Thymus (tissue), 11 donors: ENCODE data around the gene SCRT2. TPM values are rescaled to one million over a fixed set of nuclear protein-coding genes. Genes with fewer than 3 reads are reported as not detected.
"Not testable (repeated sequence)": the region's sequence is repeated elsewhere in the genome, so short reads cannot be mapped to it uniquely, and the experiment has no call there.

Experiments
- DNase-seq, 9 donors: peaks; one replicate each; pipeline ENCODE4 v3.0.0-alpha.2; 2013; ENCODE audit warnings: low spot score in 9 of 9, low read depth in 6 of 9, missing footprints in 1 of 9
- H3K27ac ChIP-seq, 2 donors: one replicate each; pipeline ENCODE4 v1.5.1; 2013; ENCODE audit warnings: control low read depth in 1 of 2, low read depth in 1 of 2, low read length in 1 of 2, mild to moderate bottlenecking in 1 of 2, moderate library complexity in 1 of 2
- H3K27me3 ChIP-seq, 2 donors: one replicate each; pipeline ENCODE4 v1.5.1; 2013; ENCODE audit warnings: low read length in 1 of 2; ENCODE audit not compliant: control insufficient read depth in 2 of 2, insufficient read depth in 1 of 2
- H3K36me3 ChIP-seq, 2 donors: one replicate each; pipeline ENCODE4 v1.5.1; 2013; ENCODE audit warnings: low read length in 1 of 2, mild to moderate bottlenecking in 1 of 2, moderate library complexity in 1 of 2; ENCODE audit not compliant: control insufficient read depth in 2 of 2, insufficient read depth in 2 of 2
- H3K4me1 ChIP-seq, 2 donors: one replicate each; pipeline ENCODE4 v1.5.1; 2013; ENCODE audit warnings: low read length in 2 of 2; ENCODE audit not compliant: control insufficient read depth in 2 of 2, insufficient read depth in 2 of 2
- H3K4me3 ChIP-seq, 2 donors: one replicate each; pipeline ENCODE4 v1.5.1; 2013; ENCODE audit warnings: low read length in 2 of 2, control low read depth in 1 of 2, mild to moderate bottlenecking in 1 of 2
- H3K9me3 ChIP-seq, 2 donors: one replicate each; pipeline ENCODE4 v1.5.1; 2013; ENCODE audit warnings: low read length in 1 of 2, mild to moderate bottlenecking in 1 of 2; ENCODE audit not compliant: control insufficient read depth in 2 of 2, insufficient read depth in 1 of 2
- WGBS: extraction: QIAGEN DNeasy Blood & Tissue Kit; methylation state at CpG from one replicate; pipeline ENCODE4 v1.1.7; 2013; 5-methylcytosine and 5-hydroxymethylcytosine counted together
- polyA plus RNA-seq: library from polyadenylated mRNA; stranded (reverse); fragments of 200-250 nt; gene quantifications from one replicate; pipeline ENCODE4 v1.2.3, GENCODE V29; 2013
- total RNA-seq: library from RNA; stranded (reverse); fragments of 120-200 nt; gene quantifications from one replicate; pipeline ENCODE4 v1.2.4, GENCODE V29; 2013
- donor health status: healthy.

The SCRT2 gene
- total and polyA plus RNA-seq, 2 donors = under 0.01 TPM; not detected in 1

- Histone ChIP-seq H3K9me3 (no peaks in the 10 kb centered on the region), H3K4me3 (no peak overlapping the region), H3K27ac (no peak overlapping the region), H3K4me1 (peaks cover 0 to 5% of the 10 kb centered on the region in 2 donors), H3K27me3 (peaks cover 8 to 31% of the 10 kb centered on the region in 2 donors), H3K36me3 (no peaks in the 10 kb centered on the region)
- 21% methylated on average over 20 of the region's 20 CpGs for WGBS
- peak; percentile 25 to 75 (median 48) for DNase-seq
Observed at GRCh38 chr20:645318-646106, 30.1 kb downstream of the SCRT2 start.

DNA sequence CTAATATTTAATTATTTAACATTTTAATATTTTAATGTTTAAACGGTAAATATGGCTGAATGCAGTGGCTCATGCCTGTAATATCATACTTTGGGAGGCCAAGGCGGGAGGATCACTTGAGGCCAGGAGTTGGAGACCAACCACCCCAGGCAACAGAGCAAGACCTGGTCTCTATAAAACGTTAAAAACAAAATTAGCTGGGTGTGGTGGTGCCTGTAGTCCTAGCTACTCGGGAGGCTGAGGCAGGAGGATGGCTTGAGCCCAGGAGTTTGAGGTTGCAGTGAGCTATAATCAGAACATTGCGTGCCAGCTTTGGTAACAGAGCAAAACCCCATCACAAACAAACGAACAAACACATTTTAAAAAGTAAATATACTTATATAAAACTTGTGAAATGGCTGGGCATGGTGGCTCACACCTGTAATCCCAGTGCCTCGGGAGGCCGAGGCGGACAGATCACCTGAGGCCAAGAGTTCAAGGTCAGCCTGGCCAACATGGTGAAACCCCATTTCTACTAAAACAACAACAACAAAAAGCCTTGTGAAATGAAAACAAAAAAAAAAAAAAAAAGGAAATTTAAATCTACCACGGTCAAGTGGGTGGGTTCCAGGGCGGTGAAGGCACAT lies 30.8 kb downstream of the SCRT2 start:
- Histone ChIP-seq H3K4me1 (peaks cover 0 to 5% of the 10 kb centered on the region in 2 donors), H3K27me3 (peaks cover 8 to 31% of the 10 kb centered on the region in 2 donors), H3K4me3 (no peak overlapping the region), H3K9me3 (no peaks in the 10 kb centered on the region), H3K27ac (no peak overlapping the region), H3K36me3 (no peaks in the 10 kb centered on the region)
- no peak for DNase-seq
- 95% methylated on average over 11 of the region's 11 CpGs for WGBS

DNA sequence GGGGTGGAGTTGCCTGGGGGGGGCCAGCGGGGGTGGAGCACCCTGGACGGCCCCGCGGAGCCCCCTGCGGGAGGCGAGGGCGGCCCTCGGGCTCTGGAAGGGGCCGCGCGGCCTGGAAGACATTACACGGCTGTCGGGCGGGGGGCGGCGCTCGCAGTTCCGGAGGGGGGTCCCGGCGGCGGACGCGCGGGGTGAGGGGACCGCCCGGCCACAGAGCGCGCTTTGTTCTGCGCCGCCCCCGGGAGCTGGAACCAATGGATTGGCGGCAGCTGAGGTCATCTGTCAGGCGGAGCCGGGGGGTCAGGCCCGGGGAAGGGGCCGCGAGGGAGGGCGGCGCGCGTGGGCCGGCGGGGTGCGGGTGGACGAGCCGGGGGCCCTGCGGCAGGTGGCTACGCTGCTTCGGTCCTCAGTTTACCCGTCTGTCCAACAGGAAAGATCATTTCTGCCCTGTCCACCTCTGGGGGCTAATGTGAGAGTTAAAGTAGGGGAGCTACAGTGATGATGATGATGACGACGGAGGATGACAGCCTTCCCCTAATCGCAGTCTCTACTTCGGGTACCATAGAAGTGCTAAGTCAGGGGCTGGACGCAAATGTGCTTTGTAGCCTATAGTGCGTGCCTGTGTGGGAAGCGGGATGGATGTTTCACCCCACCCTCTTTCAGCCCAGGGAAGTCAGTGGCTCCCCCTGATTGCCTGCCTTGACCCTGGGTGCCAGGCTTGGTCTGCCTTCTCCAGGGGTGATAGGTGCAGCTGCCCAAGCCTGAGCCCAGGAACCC lies 33.0 kb downstream of the SCRT2 start:
- whole genome bisulfite sequencing = 9% methylated on average over 56 of the region's 57 CpGs
- Histone ChIP-seq H3K36me3 (no peaks in the 10 kb centered on the region), H3K4me1 (peaks cover 0 to 5% of the 10 kb centered on the region in 2 donors), H3K9me3 (no peaks in the 10 kb centered on the region), H3K27ac (no peak overlapping the region), H3K27me3 (peaks cover 8 to 31% of the 10 kb centered on the region in 2 donors), H3K4me3 (no peak overlapping the region)
- no peak for DNase-seq

DNA sequence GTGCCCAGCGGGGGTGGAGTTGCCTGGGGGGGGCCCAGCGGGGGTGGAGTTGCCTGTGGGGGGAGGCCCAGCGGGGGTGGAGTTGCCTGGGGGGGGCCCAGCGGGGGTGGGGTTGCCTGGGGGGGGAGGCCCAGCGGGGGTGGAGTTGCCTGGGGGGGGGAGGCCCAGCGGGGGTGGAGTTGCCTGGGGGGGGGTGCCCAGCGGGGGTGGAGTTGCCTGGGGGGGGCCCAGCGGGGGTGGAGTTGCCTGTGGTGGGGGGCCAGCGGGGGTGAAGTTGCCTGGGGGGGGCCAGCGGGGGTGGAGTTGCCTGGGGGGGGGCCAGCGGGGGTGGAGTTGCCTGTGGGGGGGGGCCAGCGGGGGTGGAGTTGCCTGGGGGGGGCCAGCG lies 33.6 kb downstream of the SCRT2 start:
- not testable (repeated sequence) for H3K27ac ChIP-seq, DNase-seq, H3K9me3 ChIP-seq, H3K4me3 ChIP-seq, H3K36me3 ChIP-seq, H3K4me1 ChIP-seq
- peaks cover 8 to 31% of the 10 kb centered on the region in 2 donors for H3K27me3 ChIP-seq
- 45% methylated on average over 5 of the region's 13 CpGs for WGBS

DNA sequence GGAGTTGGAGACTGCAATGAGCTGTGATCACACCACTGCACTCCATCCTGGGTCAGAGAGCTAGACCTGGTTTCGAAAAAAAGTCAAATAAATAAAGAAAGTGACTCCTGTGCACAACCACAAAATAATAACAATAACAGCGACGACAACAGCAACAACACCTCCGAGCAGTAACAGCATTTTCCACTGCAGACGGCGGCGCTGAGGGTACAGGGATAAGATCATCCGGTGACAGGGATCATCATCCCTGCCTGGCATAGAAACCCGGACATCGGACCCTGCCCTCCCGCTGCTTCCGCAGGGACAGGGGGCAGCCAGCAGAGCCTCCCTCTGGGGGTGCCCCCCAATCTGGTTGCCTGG lies 34.1 kb downstream of the SCRT2 start:
- no peaks in the 10 kb centered on the region for H3K9me3 ChIP-seq
- H3K4me3 ChIP-seq = no peak overlapping the region
- H3K36me3 ChIP-seq = no peaks in the 10 kb centered on the region
- no peak for DNase-seq
- no peak overlapping the region for H3K27ac ChIP-seq
- H3K4me1 ChIP-seq = peaks cover 0 to 5% of the 10 kb centered on the region in 2 donors
- H3K27me3 ChIP-seq = peaks cover 8 to 31% of the 10 kb centered on the region in 2 donors
- 87% methylated on average over 12 of the region's 12 CpGs for whole genome bisulfite sequencing

DNA sequence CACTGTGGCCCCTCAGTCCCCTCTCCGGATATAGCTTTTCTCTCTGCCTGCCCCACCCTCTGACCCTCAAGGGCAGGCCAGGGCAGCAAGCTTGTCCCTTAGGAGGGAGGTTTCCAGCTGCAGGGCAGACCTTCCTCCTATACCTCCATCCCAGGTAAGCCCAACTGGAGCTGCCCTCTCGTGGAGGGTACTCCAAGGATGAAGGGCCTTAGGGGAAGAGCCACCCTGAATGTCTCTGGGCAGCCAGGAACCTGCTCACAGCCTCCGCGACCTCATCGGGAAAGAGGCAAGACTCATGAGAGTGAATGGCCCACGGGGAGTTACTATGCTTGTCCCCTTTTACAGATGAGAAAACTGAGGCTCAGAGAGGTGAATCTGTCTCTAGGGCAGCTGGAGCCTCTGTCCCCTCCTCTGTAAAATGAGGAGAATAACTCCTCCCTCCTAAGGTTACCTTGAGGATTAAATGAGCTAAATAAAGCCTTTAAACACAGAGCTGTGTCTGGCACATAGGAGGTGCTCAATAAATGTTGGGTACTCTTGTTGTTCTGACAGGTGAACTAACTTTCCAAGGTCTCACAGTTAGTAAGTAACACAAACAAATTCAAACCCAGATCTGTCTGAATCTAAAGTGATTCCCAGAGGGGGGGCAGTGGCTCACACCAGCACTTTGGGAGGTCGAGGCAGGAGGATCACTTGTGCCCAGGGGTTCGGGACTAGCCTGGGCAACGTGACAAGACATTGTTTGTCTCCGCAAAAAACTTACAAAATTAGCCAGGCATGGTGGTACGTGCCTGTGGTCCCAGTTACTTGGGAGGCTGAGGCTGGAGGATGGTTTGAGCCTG lies 34.7 kb downstream of the SCRT2 start:
- no peak for DNase-seq
- H3K27me3 ChIP-seq = peaks cover 8 to 31% of the 10 kb centered on the region in 2 donors
- H3K4me3 ChIP-seq = no peak overlapping the region
- no peaks in the 10 kb centered on the region for H3K9me3 ChIP-seq
- no peak overlapping the region for H3K27ac ChIP-seq
- H3K36me3 ChIP-seq = no peaks in the 10 kb centered on the region
- WGBS = 89% methylated on average over 11 of the region's 11 CpGs
- peaks cover 0 to 5% of the 10 kb centered on the region in 2 donors for H3K4me1 ChIP-seq

DNA sequence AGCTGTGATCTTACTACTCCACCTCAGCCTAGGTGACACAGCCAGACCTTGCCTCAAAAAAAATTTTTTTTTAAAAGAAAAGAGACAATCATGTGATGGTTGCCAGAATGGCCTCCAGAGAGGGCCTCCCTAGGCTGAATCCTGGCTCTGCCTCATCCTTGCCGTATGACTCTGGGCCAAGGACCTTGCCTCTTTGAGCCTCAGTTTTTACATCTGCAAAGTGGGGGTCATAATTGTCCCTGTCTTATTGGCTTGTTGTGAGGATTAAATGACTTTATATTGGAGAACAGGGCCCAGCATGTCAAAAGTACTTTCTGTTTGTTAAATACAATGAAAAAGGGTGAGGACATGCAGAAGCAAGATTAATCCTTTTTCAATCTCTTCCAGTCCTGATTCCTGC lies 37.0 kb downstream of the SCRT2 start:
- Histone ChIP-seq H3K9me3 (no peaks in the 10 kb centered on the region), H3K27ac (no peak overlapping the region), H3K27me3 (peaks cover 8 to 17% of the 10 kb centered on the region in 2 donors), H3K4me1 (no peaks in the 10 kb centered on the region), H3K36me3 (no peaks in the 10 kb centered on the region), H3K4me3 (no peak overlapping the region)
- DNase-seq = no peak
- WGBS = 96% methylated on average over 1 of the region's 1 CpG

DNA sequence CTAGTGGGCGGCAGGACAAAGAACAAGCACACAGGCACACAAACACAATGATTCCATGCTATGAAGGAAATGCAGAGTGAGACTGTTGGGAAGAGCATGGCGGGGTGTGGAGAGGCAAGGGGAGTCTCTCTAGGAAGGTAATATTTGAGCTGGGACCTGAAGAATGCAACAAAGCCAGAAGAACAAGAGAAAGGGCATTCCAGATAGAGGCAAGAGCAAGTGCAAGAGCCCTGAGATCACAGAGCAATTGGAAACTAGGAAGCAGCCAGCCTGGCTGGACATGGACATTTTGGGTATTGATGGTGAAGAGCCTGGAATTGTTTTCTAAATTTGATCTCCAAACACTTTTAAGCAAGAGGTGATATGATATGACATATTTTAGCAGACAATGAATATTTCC lies 38.0 kb downstream of the SCRT2 start:
- DNase-seq = no peak
- H3K36me3 ChIP-seq = no peaks in the 10 kb centered on the region
- no peak overlapping the region for H3K4me3 ChIP-seq
- H3K9me3 ChIP-seq = no peaks in the 10 kb centered on the region
- no peaks in the 10 kb centered on the region for H3K4me1 ChIP-seq
- no peak overlapping the region for H3K27ac ChIP-seq
- WGBS = 94% methylated on average over 2 of the region's 2 CpGs
- H3K27me3 ChIP-seq = peaks cover 3 to 7% of the 10 kb centered on the region in 2 donors
